K562 (cell line): Measurements from ENCODE around the gene MEGF11. TPM values are rescaled to one million over a fixed set of nuclear protein-coding genes. Genes with fewer than 3 reads are reported as not detected.

Experiments
- CTBP1 ChIP-seq: fragments of 450-650 bp; IDR thresholded peaks from 2 replicates; pipeline ENCODE4 v1.6.1; 2016; ENCODE audit warnings: borderline replicate concordance
- GATA2 ChIP-seq: sonication (generic); formaldehyde crosslinking; IDR thresholded peaks from 2 replicates; pipeline ENCODE4 v1.4.0; 2020; ENCODE audit warnings: mild to moderate bottlenecking, missing genetic modification reagents
- IRF9 ChIP-seq: fragments of 450-650 bp; IDR thresholded peaks from 2 replicates; pipeline ENCODE4 v1.6.1; 2016; ENCODE audit warnings: missing biosample characterization, missing genetic modification characterization
- POLR2AphosphoS2 ChIP-seq: IDR thresholded peaks from 2 replicates; pipeline ENCODE4 v1.6.1; 2012; ENCODE audit warnings: low read length, improper control_type of control experiment
- TCF3 ChIP-seq: sonication (generic); formaldehyde crosslinking; IDR thresholded peaks from 2 replicates; pipeline ENCODE4 v1.4.0; 2020; ENCODE audit warnings: mild to moderate bottlenecking, missing genetic modification reagents
- ZC3H8 ChIP-seq: fragments of 450-650 bp; IDR thresholded peaks from 2 replicates; pipeline ENCODE4 v1.6.1; 2017
- ZNF217 ChIP-seq: sonication (generic); formaldehyde crosslinking; IDR thresholded peaks from 2 replicates; pipeline ENCODE4 v1.8.0; 2022; ENCODE audit warnings: mild to moderate bottlenecking, missing genetic modification reagents
- ZNF407 ChIP-seq: fragments of 450-650 bp; IDR thresholded peaks from 2 replicates; pipeline ENCODE4 v1.6.1; 2016; ENCODE audit warnings: low read depth
- ZNF778 ChIP-seq: fragments of 450-650 bp; formaldehyde crosslinking; IDR thresholded peaks from 2 replicates; pipeline ENCODE4 v1.4.0; 2020; ENCODE audit warnings: mild to moderate bottlenecking, moderate library complexity
- polyA plus RNA-seq, 8 experiments: library from polyadenylated mRNA; depleted of rRNA in 4 of 8; stranded (reverse) in 5 of 8; unstranded in 3 of 8; fragments of >200 nt; fragmentation: Nextera tagmentation in 2 of 8; fragmentation: Illumina TruSeq in 1 of 8; extraction: Ambion mirVana in 2 of 8; extraction: Trizol in 1 of 8; gene quantifications; 2 replicates each; pipeline versions ENCODE4 v1.2.1 to v1.2.3, GENCODE V29; 2011 to 2014; ENCODE audit warnings: inconsistent platforms in 1 of 8, missing spikeins in 1 of 8
- total RNA-seq, 7 experiments: library from RNA; depleted of rRNA in 6 of 7; stranded (reverse); fragments of >200 nt in 6 of 7; fragmentation: Illumina TruSeq in 2 of 7; extraction: Trizol in 2 of 7; gene quantifications; 2 replicates each; pipeline versions ENCODE4 v1.2.1 to v1.2.3, GENCODE V29; 2011 to 2021; ENCODE audit warnings: low replicate concordance in 1 of 7
- TF ChIP-seq, protein P1 (sequence below): fragments of 450-650 bp; IDR thresholded peaks from 2 replicates; pipeline ENCODE4 v1.6.1; 2018; ENCODE audit not compliant: partially characterized antibody
- TF ChIP-seq, protein P2 (sequence below): fragments of 450-650 bp; IDR thresholded peaks from 2 replicates; pipeline ENCODE4 v1.6.1; 2016; ENCODE audit warnings: mild to moderate bottlenecking

MEGF11 gene
- total and polyA plus RNA-seq, 9 of the 15 experiments (the other 6 are each of a cell fraction or from before 2014, with no cell fraction given) = 0.06 to 0.23 (median 0.20) TPM; not detected in 6

- TF ChIP-seq IRF9 (tag) (no peak), ZNF778 (CRISPR knock-in tag) (no peak), ZC3H8 (no peak), ZNF217 (CRISPR knock-in tag) (no peak), GATA2 (CRISPR knock-in tag) (0 out of 2 replicates have a peak, but pooled peaks have one; percentile 25), ZNF407 (no peak), TCF3 (no peak), POLR2AphosphoS2 (no peak), CTBP1 (no peak)
- TF ChIP-seq, protein P1, sequence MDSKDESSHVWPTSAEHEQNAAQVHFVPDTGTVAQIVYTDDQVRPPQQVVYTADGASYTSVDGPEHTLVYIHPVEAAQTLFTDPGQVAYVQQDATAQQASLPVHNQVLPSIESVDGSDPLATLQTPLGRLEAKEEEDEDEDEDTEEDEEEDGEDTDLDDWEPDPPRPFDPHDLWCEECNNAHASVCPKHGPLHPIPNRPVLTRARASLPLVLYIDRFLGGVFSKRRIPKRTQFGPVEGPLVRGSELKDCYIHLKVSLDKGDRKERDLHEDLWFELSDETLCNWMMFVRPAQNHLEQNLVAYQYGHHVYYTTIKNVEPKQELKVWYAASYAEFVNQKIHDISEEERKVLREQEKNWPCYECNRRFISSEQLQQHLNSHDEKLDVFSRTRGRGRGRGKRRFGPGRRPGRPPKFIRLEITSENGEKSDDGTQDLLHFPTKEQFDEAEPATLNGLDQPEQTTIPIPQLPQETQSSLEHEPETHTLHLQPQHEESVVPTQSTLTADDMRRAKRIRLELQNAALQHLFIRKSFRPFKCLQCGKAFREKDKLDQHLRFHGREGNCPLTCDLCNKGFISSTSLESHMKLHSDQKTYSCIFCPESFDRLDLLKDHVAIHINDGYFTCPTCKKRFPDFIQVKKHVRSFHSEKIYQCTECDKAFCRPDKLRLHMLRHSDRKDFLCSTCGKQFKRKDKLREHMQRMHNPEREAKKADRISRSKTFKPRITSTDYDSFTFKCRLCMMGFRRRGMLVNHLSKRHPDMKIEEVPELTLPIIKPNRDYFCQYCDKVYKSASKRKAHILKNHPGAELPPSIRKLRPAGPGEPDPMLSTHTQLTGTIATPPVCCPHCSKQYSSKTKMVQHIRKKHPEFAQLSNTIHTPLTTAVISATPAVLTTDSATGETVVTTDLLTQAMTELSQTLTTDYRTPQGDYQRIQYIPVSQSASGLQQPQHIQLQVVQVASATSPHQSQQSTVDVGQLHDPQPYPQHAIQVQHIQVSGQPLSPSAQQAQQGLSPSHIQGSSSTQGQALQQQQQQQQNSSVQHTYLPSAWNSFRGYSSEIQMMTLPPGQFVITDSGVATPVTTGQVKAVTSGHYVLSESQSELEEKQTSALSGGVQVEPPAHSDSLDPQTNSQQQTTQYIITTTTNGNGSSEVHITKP = no peak
- TF ChIP-seq, protein P2, sequence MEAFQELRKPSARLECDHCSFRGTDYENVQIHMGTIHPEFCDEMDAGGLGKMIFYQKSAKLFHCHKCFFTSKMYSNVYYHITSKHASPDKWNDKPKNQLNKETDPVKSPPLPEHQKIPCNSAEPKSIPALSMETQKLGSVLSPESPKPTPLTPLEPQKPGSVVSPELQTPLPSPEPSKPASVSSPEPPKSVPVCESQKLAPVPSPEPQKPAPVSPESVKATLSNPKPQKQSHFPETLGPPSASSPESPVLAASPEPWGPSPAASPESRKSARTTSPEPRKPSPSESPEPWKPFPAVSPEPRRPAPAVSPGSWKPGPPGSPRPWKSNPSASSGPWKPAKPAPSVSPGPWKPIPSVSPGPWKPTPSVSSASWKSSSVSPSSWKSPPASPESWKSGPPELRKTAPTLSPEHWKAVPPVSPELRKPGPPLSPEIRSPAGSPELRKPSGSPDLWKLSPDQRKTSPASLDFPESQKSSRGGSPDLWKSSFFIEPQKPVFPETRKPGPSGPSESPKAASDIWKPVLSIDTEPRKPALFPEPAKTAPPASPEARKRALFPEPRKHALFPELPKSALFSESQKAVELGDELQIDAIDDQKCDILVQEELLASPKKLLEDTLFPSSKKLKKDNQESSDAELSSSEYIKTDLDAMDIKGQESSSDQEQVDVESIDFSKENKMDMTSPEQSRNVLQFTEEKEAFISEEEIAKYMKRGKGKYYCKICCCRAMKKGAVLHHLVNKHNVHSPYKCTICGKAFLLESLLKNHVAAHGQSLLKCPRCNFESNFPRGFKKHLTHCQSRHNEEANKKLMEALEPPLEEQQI = no peak
These were observed 40.8 kb upstream of the MEGF11 start (continued) for GRCh38 chr15:66294157-66294931.
